Measurements from ENCODE around the gene AHNAK2.

AHNAK2 gene

GRCh38 chr14:104889375-104889757 lies 88.8 kb downstream of the AHNAK2 start:
- TF ChIP-seq EZH2phosphoT487 (IDR thresholded peaks at IDR 0.05; ENCODE audit: low read length) (no peak), CTCF (IDR thresholded peaks at IDR 0.05; ENCODE audit: low read length) (no peak), EZH2 (optimal IDR thresholded peaks at IDR 0.05; ENCODE audit: low read depth, low read length) (no peak)
- no peak for DNase-seq
- Histone ChIP-seq H3K79me2 (ENCODE audit: low read length) (no peaks in the 10 kb centered on the region), H3K4me1 (ENCODE audit: low read length) (peaks cover 6% of the 10 kb centered on the region; the same call in 1 of the 2 replicates), H4K20me1 (ENCODE audit: insufficient read depth, low read length) (no peaks in the 10 kb centered on the region), H2AFZ (ENCODE audit: low read length) (no peak overlapping the region), H3K4me2 (ENCODE audit: low read depth, low read length) (no peak overlapping the region), H3K9me3 (replicated peaks; ENCODE audit: insufficient read depth, low read length) (no peaks in the 10 kb centered on the region), H3F3A (ENCODE audit: insufficient read depth, low read length) (no peaks in the 10 kb centered on the region), H3K27ac (ENCODE audit: low read length) (no peak overlapping the region), H3K9ac (ENCODE audit: low read length) (no peak overlapping the region), H3K27me3 (replicated peaks; ENCODE audit: insufficient read depth, low read length) (no peaks in the 10 kb centered on the region), H3K9me2 (replicated peaks; ENCODE audit: insufficient read depth, low read length) (no peaks in the 10 kb centered on the region), H3K36me3 (replicated peaks; ENCODE audit: insufficient read depth, low read length) (no peaks in the 10 kb centered on the region), H3K4me3 (ENCODE audit: low read length) (no peak overlapping the region)

DNA sequence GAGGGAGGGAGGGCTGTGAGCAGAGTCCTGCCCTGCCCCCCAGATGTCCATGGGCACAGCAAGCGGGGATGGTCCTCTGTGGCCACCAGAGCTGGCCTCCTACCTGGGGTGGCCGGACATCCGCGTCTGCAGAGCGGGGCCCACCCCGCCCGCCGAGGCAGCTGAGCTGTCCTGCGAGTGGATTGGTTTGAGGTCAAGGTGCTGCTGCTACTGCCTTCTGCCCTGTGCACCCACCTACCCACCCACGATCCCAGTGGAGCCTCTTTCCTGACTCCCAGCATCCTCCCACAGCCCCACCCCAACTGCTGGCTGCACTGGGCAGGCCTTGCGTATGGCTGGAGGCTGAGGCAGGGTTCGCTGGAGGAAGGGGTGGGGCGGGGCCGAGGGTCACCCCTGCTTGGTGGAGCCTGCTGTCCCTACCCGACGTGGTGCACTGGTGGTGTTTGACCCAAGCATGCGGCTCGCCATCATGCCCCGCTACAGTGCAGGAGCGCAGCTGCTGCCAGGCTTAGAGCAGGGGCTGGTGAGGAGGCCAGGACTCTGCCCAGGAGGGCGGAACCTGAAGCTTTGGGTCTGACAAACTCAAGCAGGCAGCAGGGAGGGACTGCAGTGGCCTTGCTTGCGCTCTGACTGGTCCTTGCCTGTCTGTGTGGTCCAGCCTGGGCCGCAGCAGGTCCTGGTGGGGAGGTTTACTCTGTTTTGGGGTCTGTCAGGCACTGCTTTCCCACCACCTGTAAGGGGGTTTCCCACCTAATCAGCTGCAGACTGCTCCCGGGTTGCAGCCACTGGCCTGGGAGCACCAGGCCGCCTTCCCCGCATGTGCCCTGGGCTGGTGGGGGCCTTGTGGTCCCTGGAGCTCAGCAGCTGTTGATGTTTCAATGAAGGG lies 89.4 kb downstream of the AHNAK2 start:
- Histone ChIP-seq H4K20me1 (ENCODE audit: insufficient read depth, low read length) (no peaks in the 10 kb centered on the region), H3K36me3 (replicated peaks; ENCODE audit: insufficient read depth, low read length) (no peaks in the 10 kb centered on the region), H3K27me3 (replicated peaks; ENCODE audit: insufficient read depth, low read length) (no peaks in the 10 kb centered on the region), H3K4me3 (ENCODE audit: low read length) (no peak overlapping the region), H3K27ac (ENCODE audit: low read length) (no peak overlapping the region), H3K9me2 (replicated peaks; ENCODE audit: insufficient read depth, low read length) (no peaks in the 10 kb centered on the region), H3K4me2 (ENCODE audit: low read depth, low read length) (no peak overlapping the region), H3K79me2 (ENCODE audit: low read length) (no peaks in the 10 kb centered on the region), H2AFZ (ENCODE audit: low read length) (no peak overlapping the region), H3F3A (ENCODE audit: insufficient read depth, low read length) (no peaks in the 10 kb centered on the region), H3K9ac (ENCODE audit: low read length) (no peak overlapping the region), H3K9me3 (replicated peaks; ENCODE audit: insufficient read depth, low read length) (no peaks in the 10 kb centered on the region), H3K4me1 (ENCODE audit: low read length) (no peaks in the 10 kb centered on the region)
- no peak for DNase-seq
- no peak for TF ChIP-seq EZH2 (optimal IDR thresholded peaks at IDR 0.05; ENCODE audit: low read depth, low read length)
- TF ChIP-seq CTCF (IDR thresholded peaks at IDR 0.05; ENCODE audit: low read length): no peak
- no peak for TF ChIP-seq EZH2phosphoT487 (IDR thresholded peaks at IDR 0.05; ENCODE audit: low read length)

DNA sequence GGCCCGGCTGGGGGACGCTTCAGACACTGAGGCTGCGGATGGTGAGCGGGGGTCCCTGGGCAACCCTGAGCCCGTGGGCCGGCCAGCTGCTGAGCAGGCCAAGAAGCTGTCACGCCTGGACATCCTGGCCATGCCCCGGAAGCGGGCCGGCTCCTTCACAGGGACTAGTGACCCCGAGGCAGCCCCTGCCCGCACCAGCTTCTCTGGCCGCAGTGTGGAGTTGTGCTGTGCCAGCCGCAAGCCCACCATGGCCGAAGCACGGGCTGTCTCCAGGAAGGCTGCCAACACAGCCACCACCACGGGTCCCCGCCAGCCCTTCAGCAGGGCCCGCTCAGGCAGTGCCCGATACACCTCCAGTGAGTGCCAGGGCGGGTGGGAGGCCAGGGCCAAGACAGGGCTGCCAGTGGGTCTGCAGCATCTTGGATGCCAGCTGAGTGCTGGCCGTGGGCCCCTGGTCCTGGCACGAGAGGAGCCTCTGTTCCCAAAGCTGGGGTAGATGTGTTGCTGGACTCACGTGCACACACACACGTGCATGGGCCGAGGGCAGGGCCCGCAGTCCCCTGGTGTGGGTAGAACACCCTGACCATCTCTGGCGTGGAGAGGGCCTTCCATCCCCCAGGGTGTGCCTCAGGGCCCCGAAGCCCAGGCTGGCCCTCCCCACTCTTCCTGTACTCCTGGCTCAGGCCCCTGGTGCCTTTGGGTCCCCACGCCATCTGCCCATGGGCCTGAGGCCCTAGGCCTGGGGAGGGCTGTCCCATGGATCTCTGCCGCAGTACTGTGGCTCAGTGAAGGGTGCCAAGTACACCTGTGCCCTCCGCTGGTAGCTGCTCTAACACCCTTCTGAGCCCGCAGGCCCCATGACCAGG lies 90.3 kb downstream of the AHNAK2 start:
- Histone ChIP-seq H4K20me1 (ENCODE audit: insufficient read depth, low read length) (no peaks in the 10 kb centered on the region), H3K4me3 (ENCODE audit: low read length) (no peak overlapping the region), H3K36me3 (replicated peaks; ENCODE audit: insufficient read depth, low read length) (no peaks in the 10 kb centered on the region), H3K27ac (ENCODE audit: low read length) (no peak overlapping the region), H3K9me3 (replicated peaks; ENCODE audit: insufficient read depth, low read length) (no peaks in the 10 kb centered on the region), H2AFZ (ENCODE audit: low read length) (no peak overlapping the region), H3K4me2 (ENCODE audit: low read depth, low read length) (no peak overlapping the region), H3K27me3 (replicated peaks; ENCODE audit: insufficient read depth, low read length) (no peaks in the 10 kb centered on the region), H3K79me2 (ENCODE audit: low read length) (no peaks in the 10 kb centered on the region), H3K9me2 (replicated peaks; ENCODE audit: insufficient read depth, low read length) (no peaks in the 10 kb centered on the region), H3F3A (ENCODE audit: insufficient read depth, low read length) (no peaks in the 10 kb centered on the region), H3K4me1 (ENCODE audit: low read length) (no peaks in the 10 kb centered on the region), H3K9ac (ENCODE audit: low read length) (no peak overlapping the region)
- TF ChIP-seq EZH2phosphoT487 (IDR thresholded peaks at IDR 0.05; ENCODE audit: low read length) (no peak), CTCF (IDR thresholded peaks at IDR 0.05; ENCODE audit: low read length) (no peak), EZH2 (optimal IDR thresholded peaks at IDR 0.05; ENCODE audit: low read depth, low read length) (no peak)
- DNase-seq: no peak

All from MM.1S (cell line).